ENCODE data around the gene CST6.
A peak's percentile ranks its signal among the peaks of the same experiment; 100 is the strongest.

Gene CST6

GRCh38 chr11:66048547-66049323, 36.9 kb downstream of the CST6 start, which contains the start of gene GAL3ST3:
Gene GAL3ST3, minus strand, starts transcription at chr11:66049161. Its CDS starts 3,746 bp downstream, at chr11:66045415.
- DNase-seq = no peak

DNA sequence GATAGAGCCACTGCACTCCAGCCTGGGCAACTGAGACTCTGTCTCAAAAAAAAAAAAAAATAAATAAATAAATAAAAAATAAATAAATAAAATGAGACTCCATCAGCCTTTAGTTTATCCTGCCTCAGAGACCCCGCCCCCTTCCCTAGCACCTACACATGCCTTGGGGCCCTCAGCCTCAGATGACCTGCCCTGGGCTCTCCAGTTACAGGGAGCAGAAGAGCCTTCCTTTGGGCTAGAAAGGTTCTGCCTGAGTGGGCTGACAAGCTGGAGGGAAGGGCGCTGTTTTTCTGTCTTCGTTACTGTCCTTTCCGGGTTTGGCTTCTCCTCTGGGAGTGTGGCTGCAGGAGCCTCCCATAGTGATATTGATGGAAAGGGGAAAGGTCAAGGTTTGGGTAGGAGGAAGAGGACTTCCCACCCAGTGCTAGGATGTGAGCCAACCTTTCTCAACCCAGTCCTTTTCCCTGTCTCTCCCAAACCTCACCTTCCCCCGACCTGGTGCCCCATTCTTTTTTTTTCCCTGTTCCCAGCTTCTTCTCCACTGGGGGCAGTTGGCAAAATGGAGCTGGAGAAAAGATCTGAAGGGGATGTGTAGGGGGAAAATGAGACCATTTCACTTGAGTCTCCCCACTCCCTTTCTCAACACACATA, 38.9 kb downstream of the CST6 start:
- DNase-seq = no peak

DNA sequence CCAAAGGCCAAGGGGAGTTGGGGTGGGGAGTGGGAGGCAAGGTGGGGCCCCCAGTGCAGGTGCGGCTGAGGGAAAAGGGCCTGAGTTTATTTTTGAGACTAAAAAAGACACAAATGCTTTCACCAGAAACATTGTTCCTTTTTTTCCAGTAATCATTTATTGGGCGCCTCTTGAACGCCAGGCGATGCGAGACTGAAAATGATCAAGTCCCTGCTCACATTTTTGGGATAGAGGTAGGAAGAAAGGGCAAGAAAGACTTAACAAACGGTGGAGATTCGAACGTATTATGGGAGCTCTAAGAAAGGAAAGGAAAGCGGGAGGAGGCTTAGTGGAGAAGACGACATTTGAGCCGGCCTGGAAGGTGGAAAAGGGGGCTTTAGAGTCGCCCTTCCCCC, 39.6 kb downstream of the CST6 start:
- no peak for DNase-seq

DNA sequence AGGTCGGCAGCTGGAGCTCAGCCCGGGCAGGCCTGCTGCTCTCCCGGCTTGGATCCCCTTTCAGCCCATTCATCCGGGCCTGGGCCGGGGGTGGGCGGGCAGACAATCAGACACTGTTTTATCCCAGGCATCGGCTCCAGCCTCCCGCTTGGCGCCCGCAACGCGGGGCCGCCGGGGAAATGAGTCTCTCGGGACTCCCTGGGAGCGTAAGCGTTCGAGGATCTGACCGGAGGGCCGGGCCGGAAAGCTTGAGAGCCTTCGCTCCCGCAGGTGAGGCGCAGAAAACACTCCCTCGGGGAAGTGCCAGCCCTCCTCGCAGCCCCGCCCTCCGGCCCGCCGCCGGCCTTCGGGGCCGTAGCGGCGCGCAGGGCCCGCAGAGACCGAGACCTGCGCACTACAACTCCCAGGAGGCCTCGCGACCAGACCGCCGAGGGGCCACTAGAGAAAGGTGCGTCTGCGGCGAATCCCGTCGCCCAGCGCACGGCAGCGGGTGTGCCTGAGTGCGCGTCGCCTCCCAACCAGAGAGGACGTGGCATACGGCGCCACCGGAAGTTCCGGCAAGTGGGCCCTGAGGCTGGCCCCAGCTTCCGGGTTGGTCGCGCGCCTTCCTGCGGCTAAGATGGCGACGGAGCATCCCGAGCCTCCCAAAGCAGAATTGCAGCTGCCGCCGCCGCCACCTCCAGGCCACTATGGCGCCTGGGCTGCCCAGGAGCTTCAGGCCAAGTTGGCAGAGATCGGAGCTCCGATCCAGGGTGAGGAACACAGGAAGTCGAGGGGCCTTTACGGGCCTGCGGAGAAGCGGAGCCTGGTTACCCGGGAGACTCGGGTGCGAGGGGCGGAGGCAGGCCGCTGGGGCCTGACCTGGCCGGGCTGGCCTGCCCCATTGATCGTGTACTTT, 40.2 kb downstream of the CST6 start, which contains the start of gene SF3B2:
Gene SF3B2, plus strand, starts transcription at position 599 of the 898 bp plus-strand sequence. Its CDS starts 21 bp downstream, at position 620.
- peak; percentile 98 for DNase-seq

DNA sequence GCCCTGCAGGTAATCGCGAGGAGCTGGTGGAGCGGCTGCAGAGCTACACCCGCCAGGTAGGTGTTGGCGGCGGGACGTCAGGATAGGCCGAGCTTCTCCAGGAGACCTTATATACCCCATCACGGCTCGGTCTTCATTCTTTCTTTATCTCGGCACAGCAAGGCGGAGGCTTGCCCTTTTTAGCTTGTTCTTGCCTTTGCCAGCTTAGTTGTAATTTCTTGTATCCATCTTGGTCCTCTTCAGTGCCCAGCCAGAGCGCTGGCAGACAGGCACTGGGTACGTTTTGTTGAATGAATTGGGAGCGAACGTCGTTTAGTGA, 40.8 kb downstream of the CST6 start:
- no peak for DNase-seq

DNA sequence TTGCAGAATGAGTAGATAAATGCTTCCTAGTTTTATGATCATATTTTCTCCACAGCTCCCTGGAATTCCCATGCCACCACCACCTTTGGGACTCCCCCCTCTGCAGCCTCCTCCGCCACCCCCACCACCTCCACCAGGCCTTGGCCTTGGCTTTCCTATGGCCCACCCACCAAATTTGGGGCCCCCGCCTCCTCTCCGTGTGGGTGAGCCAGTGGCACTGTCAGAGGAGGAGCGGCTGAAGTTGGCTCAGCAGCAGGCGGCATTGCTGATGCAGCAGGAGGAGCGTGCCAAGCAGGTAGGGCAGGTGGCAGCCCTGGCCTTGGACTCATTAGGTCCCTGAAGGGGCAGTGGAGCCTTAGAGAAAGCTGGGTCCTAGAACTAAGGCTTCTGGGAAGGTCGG, 43.2 kb downstream of the CST6 start:
- no peak for DNase-seq

DNA sequence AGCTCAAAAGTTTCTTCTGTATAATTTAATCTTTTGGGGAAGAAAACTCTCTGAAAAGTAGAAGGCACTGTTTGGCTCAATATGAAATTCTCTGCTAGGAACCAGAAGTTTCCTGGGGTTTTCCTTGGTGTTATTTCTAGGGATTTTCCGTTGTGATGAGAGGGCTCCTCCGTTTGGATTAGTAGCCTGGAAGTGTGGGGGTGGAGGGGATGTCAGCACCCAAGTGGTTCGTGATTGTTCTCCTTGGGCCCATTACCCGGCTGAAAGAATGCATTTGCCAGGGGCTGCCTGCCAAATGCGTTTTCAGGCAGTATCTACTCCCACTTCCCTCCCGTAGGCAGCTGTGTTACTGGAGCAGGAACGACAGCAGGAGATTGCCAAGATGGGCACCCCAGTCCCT, 44.7 kb downstream of the CST6 start:
- no peak for DNase-seq

DNA sequence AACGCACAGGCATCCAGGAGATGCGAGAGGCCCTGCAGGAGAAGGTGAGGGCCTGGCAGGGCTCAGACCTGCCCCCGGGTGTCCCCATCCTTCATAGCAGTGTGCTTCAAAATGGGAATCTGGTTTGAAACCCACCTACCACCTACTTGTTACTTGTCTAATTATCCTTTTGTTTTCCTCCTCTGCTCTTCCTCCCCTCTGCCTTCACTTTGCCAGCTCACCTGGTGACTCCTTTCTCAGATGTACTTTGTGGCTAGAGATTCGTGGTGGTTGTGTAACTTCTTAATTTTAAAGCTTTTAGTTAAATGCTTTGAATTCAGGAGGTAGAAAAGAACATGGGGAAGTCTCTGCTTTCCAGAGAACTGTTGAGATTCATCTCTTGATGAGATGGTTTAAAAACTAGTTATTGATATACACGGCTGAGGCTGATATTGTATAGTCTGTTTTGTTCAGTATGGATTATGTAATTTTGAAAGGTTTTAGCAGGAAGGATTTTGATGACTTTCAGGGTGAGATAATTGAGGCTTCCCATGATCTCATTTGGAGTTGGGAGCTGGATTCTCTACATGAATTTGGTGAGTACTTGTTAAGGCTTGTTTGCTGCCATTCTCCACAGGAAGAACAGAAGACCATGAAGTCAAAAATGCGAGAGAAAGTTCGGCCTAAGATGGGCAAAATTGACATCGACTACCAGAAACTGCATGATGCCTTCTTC, 48.3 kb downstream of the CST6 start:
- no peak for DNase-seq

GRCh38 chr11:66061268-66061667, 49.5 kb downstream of the CST6 start:
- no peak for DNase-seq

DNA sequence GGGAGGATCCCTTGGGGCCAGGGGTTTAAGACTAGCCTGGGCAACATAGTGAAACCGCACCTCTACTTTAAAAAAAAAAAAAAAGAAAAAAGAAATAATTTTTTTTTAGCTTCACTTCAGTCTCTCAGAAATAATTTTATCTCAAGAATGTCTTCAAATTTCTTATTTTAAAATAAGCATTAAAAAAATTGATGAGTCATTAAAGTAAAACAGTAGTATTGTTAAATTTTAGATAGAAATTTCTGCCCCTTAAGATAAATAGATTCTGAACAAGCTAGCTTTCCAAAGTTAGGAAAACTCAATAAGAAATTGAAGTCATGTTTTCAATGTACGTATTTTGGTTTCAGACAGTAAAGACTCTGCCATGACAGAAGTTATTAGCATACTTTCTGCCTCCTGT, 50.6 kb downstream of the CST6 start:
- DNase-seq = no peak
